Stimulated activated naive CD8-positive, alpha-beta T cell treated with anti-CD3 and anti-CD28 coated beads, Interleukin-15, Interleukin-2, amounts not matched to agents 100 ng/mL and 50 ng/mL, for 24 hours (primary cell): ENCODE data around the gene DGKI.

Source experiments
- H3K27ac Mint-ChIP-seq: one replicate; pipeline ENCODE4 v1.8.0; 2021; ENCODE audit warnings: mild to moderate bottlenecking, mixed read lengths
- H3K27me3 Mint-ChIP-seq: one replicate; pipeline ENCODE4 v1.8.0; 2021; ENCODE audit warnings: mixed read lengths
- H3K36me3 Mint-ChIP-seq: one replicate; pipeline ENCODE4 v1.8.0; 2021; ENCODE audit warnings: low read depth, mixed read lengths
- H3K4me1 Mint-ChIP-seq: one replicate; pipeline ENCODE4 v1.8.0; 2021; ENCODE audit warnings: low read depth, mixed read lengths
- H3K4me3 Mint-ChIP-seq: one replicate; pipeline ENCODE4 v1.8.0; 2021; ENCODE audit warnings: mild to moderate bottlenecking, mixed read lengths
- H3K9me3 Mint-ChIP-seq: one replicate; pipeline ENCODE4 v1.8.0; 2021; ENCODE audit warnings: mixed read lengths

The DGKI gene

DNA sequence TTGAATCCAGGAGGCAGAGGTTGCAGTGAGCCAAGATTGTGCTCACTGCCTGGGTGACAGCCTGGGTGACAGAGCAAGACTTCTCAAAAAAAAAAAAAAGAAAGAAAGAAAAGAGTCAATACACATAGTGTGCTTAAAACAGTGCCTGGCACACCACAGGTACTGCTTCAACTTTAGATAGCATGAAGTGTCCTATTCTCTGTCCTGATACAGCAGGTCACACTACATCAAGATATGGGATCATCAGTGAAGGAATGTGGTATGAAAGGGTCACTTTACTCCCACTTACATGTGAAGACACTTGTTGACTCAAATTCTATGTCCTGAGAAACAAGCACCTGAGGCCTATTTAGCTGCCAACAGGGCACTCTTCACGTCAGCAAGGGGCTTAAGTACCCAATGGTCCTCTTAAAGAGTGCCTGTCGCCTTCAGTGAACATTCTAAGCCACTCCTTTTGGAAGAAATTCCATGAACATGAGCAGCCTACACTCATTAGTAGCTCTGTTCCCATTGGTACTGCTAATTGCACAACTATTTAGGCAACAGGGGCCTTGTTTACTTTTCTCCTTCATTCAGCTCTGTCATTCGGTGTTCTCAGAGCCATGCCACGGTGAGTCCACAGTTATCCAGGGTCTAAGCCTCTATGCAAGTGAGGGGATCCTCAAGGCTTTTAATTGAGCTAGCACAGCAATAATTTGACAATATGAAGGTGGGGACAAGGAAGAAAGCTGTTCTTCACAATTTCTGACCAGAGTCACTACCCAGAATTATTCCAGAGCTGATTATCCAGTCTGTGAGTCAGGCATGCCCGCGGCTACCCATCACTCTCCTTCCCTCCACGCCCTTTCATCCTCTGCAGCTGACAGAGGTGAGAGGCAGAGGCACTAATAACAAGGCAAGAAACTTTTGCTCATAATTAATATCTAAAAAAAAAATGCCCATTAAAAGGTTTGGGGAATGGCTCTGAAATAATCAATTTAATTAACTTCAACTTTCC is 446.6 kb downstream of the DGKI start:
- H3K27me3 Mint-ChIP-seq = no peaks in the 10 kb centered on the region
- H3K27ac Mint-ChIP-seq = no peak overlapping the region
- H3K9me3 Mint-ChIP-seq = peaks cover 5% of the 10 kb centered on the region
- H3K4me3 Mint-ChIP-seq = no peak overlapping the region
- no peaks in the 10 kb centered on the region for H3K36me3 Mint-ChIP-seq
- no peaks in the 10 kb centered on the region for H3K4me1 Mint-ChIP-seq

GRCh38 chr7:137396051-137396450 is 450.7 kb downstream of the DGKI start:
- Mint-ChIP-seq H3K4me3 (no peak overlapping the region), H3K27ac (no peak overlapping the region), H3K27me3 (no peaks in the 10 kb centered on the region), H3K36me3 (no peaks in the 10 kb centered on the region), H3K9me3 (peaks cover 11% of the 10 kb centered on the region), H3K4me1 (no peaks in the 10 kb centered on the region)

DNA sequence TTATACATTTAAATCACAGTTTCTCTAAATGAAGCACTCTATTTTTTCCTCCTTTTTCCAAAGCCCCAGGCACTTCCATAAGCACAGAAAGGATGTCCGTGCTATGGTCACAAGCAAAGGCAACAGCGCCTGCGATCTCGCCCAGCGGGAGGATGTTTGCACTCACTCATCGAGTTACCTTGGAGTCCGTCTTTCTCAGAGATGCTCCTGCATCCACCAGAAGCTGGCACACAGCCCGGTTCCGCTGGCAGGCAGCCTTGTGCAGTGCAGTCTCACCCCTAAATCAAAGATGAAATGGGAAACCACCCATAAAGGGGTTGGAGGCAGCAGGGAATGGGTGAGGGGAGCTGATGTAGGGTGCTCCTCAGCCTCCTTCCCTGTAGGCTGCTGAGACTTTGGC is 451.4 kb downstream of the DGKI start:
- no peak overlapping the region for H3K27ac Mint-ChIP-seq
- H3K36me3 Mint-ChIP-seq = no peaks in the 10 kb centered on the region
- no peaks in the 10 kb centered on the region for H3K27me3 Mint-ChIP-seq
- no peaks in the 10 kb centered on the region for H3K4me1 Mint-ChIP-seq
- no peak overlapping the region for H3K4me3 Mint-ChIP-seq
- H3K9me3 Mint-ChIP-seq = peaks cover 11% of the 10 kb centered on the region

- Mint-ChIP-seq H3K9me3 (peaks cover 16% of the 10 kb centered on the region), H3K4me3 (no peak overlapping the region), H3K27me3 (no peaks in the 10 kb centered on the region), H3K36me3 (no peaks in the 10 kb centered on the region), H3K27ac (no peak overlapping the region), H3K4me1 (no peaks in the 10 kb centered on the region)
Observed at GRCh38 chr7:137393570-137393969, 453.2 kb downstream of the DGKI start.

DNA sequence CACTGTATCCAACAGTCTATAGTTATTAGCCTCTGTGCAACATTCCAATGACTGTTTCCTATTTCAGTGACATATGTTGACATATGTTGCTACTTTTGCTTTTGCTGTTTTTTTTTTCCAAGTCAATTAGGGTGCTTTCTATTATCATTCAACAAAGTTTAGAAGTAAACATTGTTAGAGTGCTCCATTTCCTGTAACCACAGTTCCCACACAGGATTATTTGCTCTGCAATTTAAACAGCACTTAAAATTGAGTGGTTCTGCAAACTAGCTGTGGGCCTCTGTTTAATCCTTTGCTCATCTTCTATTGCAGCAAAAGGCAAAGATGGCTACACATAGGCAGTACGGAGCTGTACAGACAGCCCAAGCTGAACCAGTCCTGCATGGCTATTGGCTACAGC is 456.7 kb downstream of the DGKI start:
- Mint-ChIP-seq H3K27ac (no peak overlapping the region), H3K9me3 (peaks cover 11% of the 10 kb centered on the region), H3K27me3 (peaks cover 4% of the 10 kb centered on the region), H3K4me1 (no peaks in the 10 kb centered on the region), H3K4me3 (no peak overlapping the region), H3K36me3 (no peaks in the 10 kb centered on the region)

GRCh38 chr7:137388916-137389315 is 457.9 kb downstream of the DGKI start:
- Mint-ChIP-seq H3K27ac (no peak overlapping the region), H3K36me3 (no peaks in the 10 kb centered on the region), H3K4me3 (no peak overlapping the region), H3K27me3 (peaks cover 4% of the 10 kb centered on the region), H3K9me3 (peaks cover 5% of the 10 kb centered on the region), H3K4me1 (no peaks in the 10 kb centered on the region)

DNA sequence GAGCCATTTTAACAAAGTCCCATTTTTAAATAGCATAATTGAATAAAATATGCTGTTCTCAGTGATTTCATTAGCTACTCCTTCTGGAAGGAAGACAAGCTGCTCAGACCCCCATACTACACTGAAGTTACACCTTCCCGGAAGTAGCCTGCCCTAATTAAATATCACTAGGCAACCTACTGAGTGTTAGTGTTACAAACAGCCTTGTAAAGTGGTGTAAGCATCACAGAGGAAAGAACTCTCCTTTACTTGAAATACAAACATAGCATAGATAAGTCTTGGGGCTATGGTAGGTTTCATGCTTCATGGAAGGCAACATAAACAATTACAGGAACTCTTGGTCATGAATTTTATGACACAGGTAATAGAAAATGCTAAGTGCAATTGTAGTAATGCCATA is 459.8 kb downstream of the DGKI start:
- no peak overlapping the region for H3K4me3 Mint-ChIP-seq
- no peaks in the 10 kb centered on the region for H3K4me1 Mint-ChIP-seq
- peaks cover 5% of the 10 kb centered on the region for H3K9me3 Mint-ChIP-seq
- no peak overlapping the region for H3K27ac Mint-ChIP-seq
- peaks cover 4% of the 10 kb centered on the region for H3K27me3 Mint-ChIP-seq
- H3K36me3 Mint-ChIP-seq = no peaks in the 10 kb centered on the region

DNA sequence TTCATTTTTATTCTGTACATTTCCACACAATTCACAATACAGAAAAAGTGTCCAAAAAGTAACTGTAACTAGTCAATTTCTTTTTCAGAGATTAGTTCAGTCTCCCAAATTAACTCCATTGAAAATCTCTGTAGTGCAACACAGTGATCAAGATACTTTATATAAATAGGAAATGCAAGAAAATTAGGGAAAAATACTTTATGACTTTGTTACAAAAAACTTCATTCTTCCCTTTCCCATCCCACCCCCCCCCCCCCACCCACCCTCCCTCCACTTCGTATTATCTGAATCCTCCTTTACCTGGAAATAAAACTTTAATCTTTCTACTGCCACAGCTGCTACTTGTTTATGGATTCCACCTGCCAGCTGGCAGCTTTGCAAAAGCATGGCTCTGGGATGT is 465.7 kb downstream of the DGKI start:
- no peak overlapping the region for H3K4me3 Mint-ChIP-seq

GRCh38 chr7:137373507-137373906 is 473.3 kb downstream of the DGKI start:
- no peak overlapping the region for H3K4me3 Mint-ChIP-seq

More for the DNA sequence above, 465.7 kb downstream of the DGKI start:
- H3K36me3 Mint-ChIP-seq = no peaks in the 10 kb centered on the region
- H3K9me3 Mint-ChIP-seq = peaks cover 10% of the 10 kb centered on the region
- H3K4me1 Mint-ChIP-seq = no peaks in the 10 kb centered on the region
- H3K27ac Mint-ChIP-seq = no peak overlapping the region
- no peaks in the 10 kb centered on the region for H3K27me3 Mint-ChIP-seq

GRCh38 chr7:137371616-137372015 is 475.2 kb downstream of the DGKI start:
- Mint-ChIP-seq H3K4me1 (no peaks in the 10 kb centered on the region), H3K9me3 (no peaks in the 10 kb centered on the region), H3K36me3 (no peaks in the 10 kb centered on the region), H3K27me3 (no peaks in the 10 kb centered on the region), H3K4me3 (no peak overlapping the region), H3K27ac (no peak overlapping the region)

More at GRCh38 chr7:137373507-137373906, 473.3 kb downstream of the DGKI start:
- Mint-ChIP-seq H3K9me3 (peaks cover 5% of the 10 kb centered on the region), H3K36me3 (no peaks in the 10 kb centered on the region), H3K27me3 (no peaks in the 10 kb centered on the region), H3K4me1 (no peaks in the 10 kb centered on the region), H3K27ac (no peak overlapping the region)

GRCh38 chr7:137366995-137367394 is 479.8 kb downstream of the DGKI start:
- no peak overlapping the region for H3K4me3 Mint-ChIP-seq
- H3K9me3 Mint-ChIP-seq = peaks cover 14% of the 10 kb centered on the region
- H3K36me3 Mint-ChIP-seq = no peaks in the 10 kb centered on the region
- no peaks in the 10 kb centered on the region for H3K4me1 Mint-ChIP-seq
- no peaks in the 10 kb centered on the region for H3K27me3 Mint-ChIP-seq
- no peak overlapping the region for H3K27ac Mint-ChIP-seq

DNA sequence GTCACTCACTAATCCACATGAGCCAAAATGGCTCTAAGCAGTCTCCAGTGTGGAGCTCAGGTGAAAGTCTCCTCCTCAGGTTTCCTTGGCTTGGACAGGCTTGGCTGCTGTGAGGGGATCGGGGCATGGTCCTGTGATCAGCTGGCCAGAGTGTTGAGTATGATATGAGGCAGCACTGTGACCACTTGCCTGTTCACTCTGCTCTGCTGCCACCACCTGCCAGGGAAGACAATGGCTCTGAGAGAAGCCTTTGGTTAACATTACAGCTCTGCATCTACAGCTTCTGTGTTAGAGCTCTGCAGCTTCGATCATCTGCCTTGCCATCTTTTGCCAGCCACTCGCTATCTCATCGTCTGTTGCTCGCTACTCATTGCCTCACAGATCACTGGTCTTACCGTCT is 483.1 kb downstream of the DGKI start:
- Mint-ChIP-seq H3K9me3 (peaks cover 29% of the 10 kb centered on the region), H3K4me3 (no peak overlapping the region)

GRCh38 chr7:137360087-137360679 is 486.6 kb downstream of the DGKI start:
- H3K4me3 Mint-ChIP-seq = no peak overlapping the region
- H3K4me1 Mint-ChIP-seq = no peaks in the 10 kb centered on the region
- H3K9me3 Mint-ChIP-seq = peaks cover 32% of the 10 kb centered on the region
- H3K27ac Mint-ChIP-seq = no peak overlapping the region
- no peaks in the 10 kb centered on the region for H3K27me3 Mint-ChIP-seq
- H3K36me3 Mint-ChIP-seq = no peaks in the 10 kb centered on the region

More for the DNA sequence above, 483.1 kb downstream of the DGKI start:
- Mint-ChIP-seq H3K36me3 (no peaks in the 10 kb centered on the region), H3K27ac (no peak overlapping the region), H3K27me3 (no peaks in the 10 kb centered on the region), H3K4me1 (no peaks in the 10 kb centered on the region)

DNA sequence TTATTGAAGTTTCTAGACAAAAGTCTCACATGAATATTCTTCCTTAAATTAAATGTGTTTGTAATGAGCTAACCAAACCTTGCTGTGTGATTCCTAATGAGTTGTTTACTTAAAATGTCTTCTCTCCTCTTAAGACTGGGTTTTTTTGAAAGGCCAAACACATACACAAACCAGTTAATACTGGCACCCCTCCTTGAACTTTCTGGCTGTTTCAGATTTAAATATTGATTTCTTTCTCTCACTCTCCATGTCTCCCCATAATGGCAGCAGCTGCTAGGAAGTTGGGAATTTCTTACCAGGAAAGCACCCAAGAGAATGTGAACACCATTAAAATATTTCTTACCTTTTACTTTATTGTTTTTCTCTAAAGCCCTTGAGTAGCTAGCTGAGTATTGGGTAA is 491.8 kb downstream of the DGKI start:
- H3K9me3 Mint-ChIP-seq = peaks cover 8% of the 10 kb centered on the region
- no peak overlapping the region for H3K4me3 Mint-ChIP-seq
- H3K27ac Mint-ChIP-seq = no peak overlapping the region
- no peaks in the 10 kb centered on the region for H3K36me3 Mint-ChIP-seq
- H3K27me3 Mint-ChIP-seq = no peaks in the 10 kb centered on the region
- H3K4me1 Mint-ChIP-seq = no peaks in the 10 kb centered on the region

DNA sequence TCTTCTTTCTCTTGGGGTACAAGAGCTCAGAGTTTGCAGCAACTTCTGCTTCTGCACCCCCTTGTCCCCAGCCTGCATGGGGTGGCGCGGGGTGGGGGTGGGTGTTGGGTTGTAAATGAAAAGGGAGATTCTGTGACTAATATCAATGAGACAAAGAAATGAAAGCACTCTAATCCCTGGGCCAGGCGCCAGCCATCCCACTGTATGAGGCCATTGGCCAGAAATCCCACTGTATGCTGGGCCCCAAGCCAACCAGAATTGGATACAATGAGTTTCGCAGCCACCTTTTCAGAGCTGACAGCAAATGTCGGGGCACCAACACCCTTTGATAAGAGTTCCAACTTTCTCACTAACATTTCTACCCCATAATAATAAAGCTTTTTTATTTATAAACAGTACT is 492.4 kb downstream of the DGKI start:
- no peaks in the 10 kb centered on the region for H3K36me3 Mint-ChIP-seq
- no peaks in the 10 kb centered on the region for H3K4me1 Mint-ChIP-seq
- H3K27ac Mint-ChIP-seq = no peak overlapping the region
- no peak overlapping the region for H3K4me3 Mint-ChIP-seq
- no peaks in the 10 kb centered on the region for H3K27me3 Mint-ChIP-seq
- peaks cover 8% of the 10 kb centered on the region for H3K9me3 Mint-ChIP-seq
